Measurements from ENCODE around the gene SIX1. TPM values are rescaled to one million over a fixed set of nuclear protein-coding genes. Genes with fewer than 3 reads are reported as not detected.

SIX1 gene
- total and polyA plus RNA-seq, 2 experiments from 2014 or later, result 0.12 to 0.46 TPM

DNA sequence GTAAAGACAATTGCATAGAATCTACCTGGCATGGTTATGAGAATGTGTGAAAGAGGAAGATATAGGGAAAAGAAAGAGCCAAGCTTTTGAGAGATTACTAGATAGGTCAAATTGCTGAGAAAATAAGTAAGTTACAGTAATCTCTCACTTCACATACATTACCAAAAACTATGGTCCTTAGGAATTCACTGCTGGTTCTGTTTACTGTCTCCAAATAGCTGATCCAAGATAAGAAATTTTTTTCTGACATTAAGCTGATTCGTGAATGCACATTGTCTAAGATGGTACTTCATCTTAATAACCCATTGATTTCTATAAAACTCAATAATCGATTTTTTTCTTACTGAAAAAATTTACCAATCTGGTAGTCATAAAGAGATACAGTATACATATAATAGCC, 17.4 kb downstream of the SIX1 start:
- H3K9me3 ChIP-seq (ENCODE audit: low read depth), result no peaks in the 10 kb centered on the region
- H3K27ac ChIP-seq, result no peak overlapping the region
- TF ChIP-seq, protein P1, sequence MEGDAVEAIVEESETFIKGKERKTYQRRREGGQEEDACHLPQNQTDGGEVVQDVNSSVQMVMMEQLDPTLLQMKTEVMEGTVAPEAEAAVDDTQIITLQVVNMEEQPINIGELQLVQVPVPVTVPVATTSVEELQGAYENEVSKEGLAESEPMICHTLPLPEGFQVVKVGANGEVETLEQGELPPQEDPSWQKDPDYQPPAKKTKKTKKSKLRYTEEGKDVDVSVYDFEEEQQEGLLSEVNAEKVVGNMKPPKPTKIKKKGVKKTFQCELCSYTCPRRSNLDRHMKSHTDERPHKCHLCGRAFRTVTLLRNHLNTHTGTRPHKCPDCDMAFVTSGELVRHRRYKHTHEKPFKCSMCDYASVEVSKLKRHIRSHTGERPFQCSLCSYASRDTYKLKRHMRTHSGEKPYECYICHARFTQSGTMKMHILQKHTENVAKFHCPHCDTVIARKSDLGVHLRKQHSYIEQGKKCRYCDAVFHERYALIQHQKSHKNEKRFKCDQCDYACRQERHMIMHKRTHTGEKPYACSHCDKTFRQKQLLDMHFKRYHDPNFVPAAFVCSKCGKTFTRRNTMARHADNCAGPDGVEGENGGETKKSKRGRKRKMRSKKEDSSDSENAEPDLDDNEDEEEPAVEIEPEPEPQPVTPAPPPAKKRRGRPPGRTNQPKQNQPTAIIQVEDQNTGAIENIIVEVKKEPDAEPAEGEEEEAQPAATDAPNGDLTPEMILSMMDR (IDR thresholded peaks at IDR 0.05; ENCODE audit: low read depth, low read length), result no peak
- no peak overlapping the region for H3K4me3 ChIP-seq
- no peaks in the 10 kb centered on the region for H3K4me1 ChIP-seq (ENCODE audit: low read depth)
- H3K36me3 ChIP-seq, result no peaks in the 10 kb centered on the region
- no peak for DNase-seq (ENCODE audit: low read depth in 1 of 2, low spot score in 1 of 2)
- H3K27me3 ChIP-seq, result peaks cover 33% of the 10 kb centered on the region

DNA sequence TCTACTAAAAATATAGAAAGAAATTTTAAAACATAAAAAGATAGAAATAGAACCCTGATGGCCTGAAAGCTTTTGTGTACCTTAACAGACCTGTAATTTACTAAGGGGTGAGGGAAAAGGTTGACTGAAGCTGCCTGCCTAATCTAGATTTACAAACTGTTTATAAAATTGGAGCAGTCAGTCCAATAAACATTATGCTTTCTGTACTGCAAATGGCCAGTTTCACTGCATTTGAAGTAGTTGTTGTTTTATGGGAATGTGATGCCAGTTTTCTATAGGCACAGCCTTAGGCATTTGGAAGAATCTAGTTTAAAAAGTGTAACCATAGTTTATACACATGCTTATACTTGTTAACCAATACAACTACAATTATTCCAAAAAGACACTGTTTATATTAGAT, 19.1 kb downstream of the SIX1 start:
- H3K27me3 ChIP-seq, result peaks cover 17% of the 10 kb centered on the region
- TF ChIP-seq, protein P1 (IDR thresholded peaks at IDR 0.05; ENCODE audit: low read depth, low read length), result no peak
- H3K4me1 ChIP-seq (ENCODE audit: low read depth), result no peaks in the 10 kb centered on the region
- H3K27ac ChIP-seq, result no peak overlapping the region
- H3K4me3 ChIP-seq, result no peak overlapping the region
- DNase-seq (ENCODE audit: low read depth in 1 of 2, low spot score in 1 of 2), result no peak
- no peaks in the 10 kb centered on the region for H3K9me3 ChIP-seq (ENCODE audit: low read depth)
- no peaks in the 10 kb centered on the region for H3K36me3 ChIP-seq

DNA sequence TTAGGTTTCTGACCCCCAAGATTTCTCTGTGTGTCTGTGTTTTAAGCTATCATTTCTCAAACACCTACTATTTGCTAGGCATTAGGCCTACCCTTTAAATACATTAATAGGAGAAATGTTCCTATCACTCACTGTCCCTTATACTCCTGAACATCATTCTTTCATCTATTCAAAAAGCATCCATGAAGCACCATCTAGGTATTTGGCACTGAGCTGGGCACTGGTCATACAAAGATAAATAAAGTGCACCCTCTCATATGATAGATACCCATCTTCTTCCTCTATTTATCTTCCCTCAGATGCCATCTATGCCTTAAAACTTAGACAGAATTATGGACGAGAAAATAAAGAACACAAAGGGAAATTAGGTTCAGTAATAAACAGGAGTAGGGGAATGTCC, 20.4 kb downstream of the SIX1 start:
- TF ChIP-seq, protein P1 (IDR thresholded peaks at IDR 0.05; ENCODE audit: low read depth, low read length), result no peak
- no peaks in the 10 kb centered on the region for H3K4me1 ChIP-seq (ENCODE audit: low read depth)
- no peaks in the 10 kb centered on the region for H3K9me3 ChIP-seq (ENCODE audit: low read depth)
- no peak overlapping the region for H3K4me3 ChIP-seq
- H3K27ac ChIP-seq, result no peak overlapping the region
- DNase-seq (ENCODE audit: low read depth in 1 of 2, low spot score in 1 of 2), result no peak
- peaks cover 13% of the 10 kb centered on the region for H3K27me3 ChIP-seq
- H3K36me3 ChIP-seq, result no peaks in the 10 kb centered on the region

DNA sequence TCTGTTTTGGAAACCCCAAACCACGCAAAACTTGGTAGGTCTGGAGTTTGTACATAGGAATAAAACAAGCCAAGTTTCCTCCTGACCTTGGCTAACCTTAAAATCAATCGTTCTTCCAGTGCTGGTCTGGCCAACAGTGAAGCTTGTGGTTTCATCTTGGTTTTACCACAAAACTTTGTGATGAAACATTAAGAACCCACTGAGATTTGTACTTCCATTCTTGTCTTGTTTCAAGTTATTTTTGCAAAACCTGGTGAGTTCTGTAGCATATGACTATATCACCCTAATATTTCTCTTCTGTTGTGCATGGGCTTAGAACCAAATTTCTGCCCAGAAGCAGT, 26.4 kb downstream of the SIX1 start:
- H3K27me3 ChIP-seq, result peaks cover 7% of the 10 kb centered on the region
- H3K4me1 ChIP-seq (ENCODE audit: low read depth), result no peaks in the 10 kb centered on the region
- no peaks in the 10 kb centered on the region for H3K36me3 ChIP-seq
- TF ChIP-seq, protein P1 (IDR thresholded peaks at IDR 0.05; ENCODE audit: low read depth, low read length), result no peak
- H3K9me3 ChIP-seq (ENCODE audit: low read depth), result no peaks in the 10 kb centered on the region
- peak in 1 of 2 donors; percentile 76 for DNase-seq (ENCODE audit: low read depth in 1 of 2, low spot score in 1 of 2)
- H3K4me3 ChIP-seq, result no peak overlapping the region
- H3K27ac ChIP-seq, result no peak overlapping the region

DNA sequence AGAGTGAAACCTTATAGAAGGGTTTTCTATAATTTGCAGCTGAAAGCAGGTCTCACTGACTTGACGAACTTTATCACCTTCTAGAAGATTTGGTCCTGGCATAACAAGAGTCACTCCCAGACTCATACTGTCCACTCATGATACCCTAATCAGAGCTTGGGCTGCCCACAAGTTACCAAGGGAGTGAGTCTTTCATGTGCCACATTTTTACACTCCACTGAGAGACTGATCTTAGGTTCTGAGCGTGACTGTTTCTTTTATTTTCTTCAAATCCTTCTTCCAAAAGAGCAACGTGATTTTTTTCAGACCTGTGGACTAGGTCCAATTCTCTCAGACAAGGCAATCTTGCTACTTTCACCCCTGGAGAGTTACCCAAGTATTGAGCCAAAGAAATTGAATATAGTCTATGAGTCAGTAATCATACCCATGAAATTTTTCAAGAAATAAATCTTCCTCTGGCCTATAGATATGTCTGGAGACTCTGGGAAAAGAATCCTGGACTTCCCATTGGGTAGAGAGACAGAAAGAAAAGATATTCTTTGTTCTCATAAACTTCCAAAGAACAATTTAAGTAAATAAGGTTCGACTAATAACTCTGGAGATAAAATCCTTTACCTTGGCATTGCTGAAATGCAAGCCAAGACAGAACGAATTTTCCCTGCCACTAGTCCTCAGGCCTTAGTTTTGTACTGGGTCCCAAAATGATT, 26.9 kb downstream of the SIX1 start:
- H3K27me3 ChIP-seq, result peaks cover 7% of the 10 kb centered on the region
- DNase-seq (ENCODE audit: low read depth in 1 of 2, low spot score in 1 of 2), result peak in 1 of 2 donors; percentile 41
- H3K36me3 ChIP-seq, result no peaks in the 10 kb centered on the region
- H3K4me1 ChIP-seq (ENCODE audit: low read depth), result no peaks in the 10 kb centered on the region
- TF ChIP-seq, protein P1 (IDR thresholded peaks at IDR 0.05; ENCODE audit: low read depth, low read length), result no peak
- no peaks in the 10 kb centered on the region for H3K9me3 ChIP-seq (ENCODE audit: low read depth)
- no peak overlapping the region for H3K27ac ChIP-seq
- no peak overlapping the region for H3K4me3 ChIP-seq

Measured in cardiac muscle cell (in vitro differentiated cells and primary cell).